ENCODE results near the gene THBS2. TPM values are rescaled to one million over a fixed set of nuclear protein-coding genes. Genes with fewer than 3 reads are reported as not detected.

Gene THBS2
- total and polyA plus RNA-seq, 4 experiments from 2014 or later, result 0.09 to 0.14 TPM; not detected in 2

DNA sequence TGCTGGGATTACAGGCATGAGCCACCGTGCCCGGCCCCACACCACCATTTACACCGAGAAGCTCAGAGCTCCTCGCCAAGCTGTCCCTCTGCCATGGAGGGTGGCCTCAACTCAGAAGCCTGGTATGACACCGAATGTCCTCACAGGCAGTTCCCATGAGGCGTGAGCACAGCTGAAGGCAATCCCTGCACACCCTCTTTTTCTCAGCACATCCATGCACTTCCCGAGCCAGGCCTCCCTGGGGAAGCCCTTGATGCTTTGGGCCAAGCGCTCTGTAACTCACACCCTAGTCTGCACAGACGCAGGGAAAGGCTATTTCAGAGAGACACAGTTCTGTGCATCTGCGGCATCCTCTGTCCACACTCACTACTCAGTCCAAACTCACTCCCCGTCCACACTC, 18.4 kb downstream of the THBS2 start:
- peaks cover 0 to 10% (median 5%) of the 10 kb centered on the region in 8 donors for H3K9me3 Mint-ChIP-seq
- Histone ChIP-seq H3K9me3 (ENCODE audit: control insufficient read depth in 1 of 2, low read length in 2 of 2) (peaks cover 0 to 3% of the 10 kb centered on the region in 2 donors), H3K4me3 (ENCODE audit: low read length in 2 of 2) (no peak overlapping the region), H3K36me3 (ENCODE audit: insufficient read depth, low read length) (no peaks in the 10 kb centered on the region), H3K27me3 (ENCODE audit: insufficient read depth, low read length) (no peaks in the 10 kb centered on the region), H3K27ac (ENCODE audit: low read depth, low read length) (no peak overlapping the region), H3K4me1 (ENCODE audit: insufficient read depth, low read length) (no peaks in the 10 kb centered on the region)
- DNase-seq, result no peak
- no peak overlapping the region for H3K27ac Mint-ChIP-seq
- ChIA-PET POLR2A (ENCODE audit: partially characterized antibody) (no interaction called here), CTCF (ENCODE audit: partially characterized antibody) (no interaction called here)
- H3K27me3 Mint-ChIP-seq, result peaks cover 0 to 3% of the 10 kb centered on the region in 2 donors
- H3K4me3 Mint-ChIP-seq, result no peak overlapping the region
- no peaks in the 10 kb centered on the region for H3K36me3 Mint-ChIP-seq
- peaks cover 0 to 4% (median 0%) of the 10 kb centered on the region in 4 donors for H3K4me1 Mint-ChIP-seq
- intact Hi-C loops (cut with micrococcal nuclease), result no loop called here

- CTCF ChIA-PET (ENCODE audit: partially characterized antibody), result no interaction called here
- POLR2A ChIA-PET (ENCODE audit: partially characterized antibody), result no interaction called here
- Histone ChIP-seq H3K27ac (ENCODE audit: low read depth, low read length) (no peak overlapping the region), H3K4me1 (ENCODE audit: insufficient read depth, low read length) (no peaks in the 10 kb centered on the region), H3K9me3 (ENCODE audit: control insufficient read depth in 1 of 2, low read length in 2 of 2) (peaks cover 0 to 3% of the 10 kb centered on the region in 2 donors), H3K27me3 (ENCODE audit: insufficient read depth, low read length) (no peaks in the 10 kb centered on the region), H3K36me3 (ENCODE audit: insufficient read depth, low read length) (no peaks in the 10 kb centered on the region), H3K4me3 (ENCODE audit: low read length in 2 of 2) (no peak overlapping the region)
- peaks cover 0 to 4% (median 0%) of the 10 kb centered on the region in 4 donors for H3K4me1 Mint-ChIP-seq
- H3K36me3 Mint-ChIP-seq, result no peaks in the 10 kb centered on the region
- H3K4me3 Mint-ChIP-seq, result no peak overlapping the region
- H3K27me3 Mint-ChIP-seq, result peaks cover 0 to 3% of the 10 kb centered on the region in 2 donors
- intact Hi-C loops (cut with micrococcal nuclease), result no loop called here
- no peak overlapping the region for H3K27ac Mint-ChIP-seq
- DNase-seq, result no peak
- H3K9me3 Mint-ChIP-seq, result peaks cover 0 to 10% (median 5%) of the 10 kb centered on the region in 8 donors
These were observed 19.0 kb downstream of the THBS2 start for GRCh38 chr6:169234634-169235033.

DNA sequence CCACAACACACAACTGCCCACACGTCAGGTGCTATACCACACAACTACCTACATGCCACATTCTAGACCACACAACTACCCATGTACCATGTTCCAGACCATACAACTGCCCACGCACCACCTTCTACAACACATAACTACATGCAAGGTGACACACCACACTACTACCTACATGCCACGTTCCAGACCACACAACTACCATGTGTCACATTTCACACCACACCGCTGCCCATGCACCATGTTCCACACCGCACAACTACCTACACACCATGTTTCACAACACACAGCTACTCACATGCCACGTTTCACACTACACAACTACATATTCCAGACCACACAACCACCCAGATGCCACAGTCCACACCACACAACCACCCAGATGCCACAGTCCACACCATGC, 19.8 kb downstream of the THBS2 start:
- Mint-ChIP-seq H3K27ac (no peak overlapping the region), H3K9me3 (peaks cover 0 to 10% (median 5%) of the 10 kb centered on the region in 8 donors), H3K4me3 (peak overlapping the region in 1 of 8 donors; percentile 27), H3K36me3 (no peaks in the 10 kb centered on the region), H3K4me1 (peaks cover 0 to 4% (median 0%) of the 10 kb centered on the region in 4 donors), H3K27me3 (peaks cover 0 to 2% of the 10 kb centered on the region in 2 donors)
- ChIA-PET CTCF (ENCODE audit: partially characterized antibody) (no interaction called here), POLR2A (ENCODE audit: partially characterized antibody) (no interaction called here)
- Histone ChIP-seq H3K36me3 (ENCODE audit: insufficient read depth, low read length) (no peaks in the 10 kb centered on the region), H3K4me1 (ENCODE audit: insufficient read depth, low read length) (no peaks in the 10 kb centered on the region), H3K9me3 (ENCODE audit: control insufficient read depth in 1 of 2, low read length in 2 of 2) (peaks cover 0 to 3% of the 10 kb centered on the region in 2 donors), H3K27me3 (ENCODE audit: insufficient read depth, low read length) (no peaks in the 10 kb centered on the region), H3K4me3 (ENCODE audit: low read length in 2 of 2) (no peak overlapping the region), H3K27ac (ENCODE audit: low read depth, low read length) (no peak overlapping the region)
- intact Hi-C loops (cut with micrococcal nuclease), result no loop called here
- DNase-seq, result no peak

- no peaks in the 10 kb centered on the region for H3K36me3 Mint-ChIP-seq
These were observed 20.5 kb downstream of the THBS2 start for GRCh38 chr6:169233181-169233580.

DNA sequence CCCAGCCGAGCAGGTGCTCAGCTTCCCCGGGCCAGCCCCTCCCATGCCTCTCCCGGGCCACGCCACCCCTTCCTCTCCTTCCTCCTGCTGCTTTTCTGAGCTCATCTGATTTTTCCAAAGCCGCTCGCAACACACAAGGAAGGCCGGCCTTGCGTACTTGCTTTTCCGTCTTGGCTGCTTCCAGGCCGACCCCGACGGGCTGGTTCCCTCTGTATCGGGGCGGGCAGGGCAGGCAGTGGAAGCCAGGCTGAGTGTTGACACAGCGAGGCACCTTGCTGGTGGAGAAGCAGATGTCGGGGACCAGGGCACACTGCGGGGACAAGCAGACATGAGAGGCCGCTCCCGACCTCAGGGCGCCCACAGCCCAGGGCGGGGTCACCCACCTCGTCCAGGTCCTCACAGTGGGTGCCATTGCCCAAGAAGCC, 21.1 kb downstream of the THBS2 start:
- intact Hi-C loops (cut with micrococcal nuclease), result no loop called here
- peaks cover 0 to 4% (median 0%) of the 10 kb centered on the region in 4 donors for H3K4me1 Mint-ChIP-seq

More at GRCh38 chr6:169233181-169233580, 20.5 kb downstream of the THBS2 start:
- H3K4me3 Mint-ChIP-seq, result no peak overlapping the region
- no peaks in the 10 kb centered on the region for H3K27me3 Mint-ChIP-seq
- peaks cover 0 to 4% (median 0%) of the 10 kb centered on the region in 4 donors for H3K4me1 Mint-ChIP-seq
- Histone ChIP-seq H3K27me3 (ENCODE audit: insufficient read depth, low read length) (no peaks in the 10 kb centered on the region), H3K9me3 (ENCODE audit: control insufficient read depth in 1 of 2, low read length in 2 of 2) (peaks cover 0 to 3% of the 10 kb centered on the region in 2 donors), H3K36me3 (ENCODE audit: insufficient read depth, low read length) (no peaks in the 10 kb centered on the region), H3K27ac (ENCODE audit: low read depth, low read length) (no peak overlapping the region), H3K4me3 (ENCODE audit: low read length in 2 of 2) (no peak overlapping the region), H3K4me1 (ENCODE audit: insufficient read depth, low read length) (no peaks in the 10 kb centered on the region)
- POLR2A ChIA-PET (ENCODE audit: partially characterized antibody), result no interaction called here
- peaks cover 0 to 10% (median 5%) of the 10 kb centered on the region in 8 donors for H3K9me3 Mint-ChIP-seq
- CTCF ChIA-PET (ENCODE audit: partially characterized antibody), result no interaction called here
- H3K27ac Mint-ChIP-seq, result no peak overlapping the region
- no peak for DNase-seq
- intact Hi-C loops (cut with micrococcal nuclease), result no loop called here

GRCh38 chr6:169231790-169232506, 21.7 kb downstream of the THBS2 start:
- Histone ChIP-seq H3K4me3 (ENCODE audit: low read length in 2 of 2) (no peak overlapping the region), H3K27me3 (ENCODE audit: insufficient read depth, low read length) (no peaks in the 10 kb centered on the region), H3K9me3 (ENCODE audit: control insufficient read depth in 1 of 2, low read length in 2 of 2) (peaks cover 0 to 3% of the 10 kb centered on the region in 2 donors), H3K4me1 (ENCODE audit: insufficient read depth, low read length) (no peaks in the 10 kb centered on the region), H3K36me3 (ENCODE audit: insufficient read depth, low read length) (no peaks in the 10 kb centered on the region), H3K27ac (ENCODE audit: low read depth, low read length) (no peak overlapping the region)
- intact Hi-C loops (cut with micrococcal nuclease), result no loop called here
- Mint-ChIP-seq H3K4me1 (peaks cover 0 to 4% (median 0%) of the 10 kb centered on the region in 4 donors), H3K9me3 (peaks cover 0 to 10% (median 5%) of the 10 kb centered on the region in 8 donors), H3K27ac (no peak overlapping the region), H3K4me3 (no peak overlapping the region), H3K36me3 (no peaks in the 10 kb centered on the region), H3K27me3 (no peaks in the 10 kb centered on the region)
- CTCF ChIA-PET (ENCODE audit: partially characterized antibody), result no interaction called here
- DNase-seq, result no peak
- POLR2A ChIA-PET (ENCODE audit: partially characterized antibody), result no interaction called here

More for the DNA sequence above, 21.1 kb downstream of the THBS2 start:
- Mint-ChIP-seq H3K27me3 (no peaks in the 10 kb centered on the region), H3K36me3 (no peaks in the 10 kb centered on the region), H3K4me3 (no peak overlapping the region), H3K9me3 (peaks cover 0 to 10% (median 5%) of the 10 kb centered on the region in 8 donors), H3K27ac (no peak overlapping the region)
- no peak for DNase-seq
- H3K4me1 ChIP-seq (ENCODE audit: insufficient read depth, low read length), result no peaks in the 10 kb centered on the region
- H3K36me3 ChIP-seq (ENCODE audit: insufficient read depth, low read length), result no peaks in the 10 kb centered on the region
- POLR2A ChIA-PET (ENCODE audit: partially characterized antibody), result no interaction called here
- no peak overlapping the region for H3K4me3 ChIP-seq (ENCODE audit: low read length in 2 of 2)
- CTCF ChIA-PET (ENCODE audit: partially characterized antibody), result no interaction called here
- H3K27me3 ChIP-seq (ENCODE audit: insufficient read depth, low read length), result no peaks in the 10 kb centered on the region
- H3K9me3 ChIP-seq (ENCODE audit: control insufficient read depth in 1 of 2, low read length in 2 of 2), result peaks cover 0 to 3% of the 10 kb centered on the region in 2 donors
- no peak overlapping the region for H3K27ac ChIP-seq (ENCODE audit: low read depth, low read length)

DNA sequence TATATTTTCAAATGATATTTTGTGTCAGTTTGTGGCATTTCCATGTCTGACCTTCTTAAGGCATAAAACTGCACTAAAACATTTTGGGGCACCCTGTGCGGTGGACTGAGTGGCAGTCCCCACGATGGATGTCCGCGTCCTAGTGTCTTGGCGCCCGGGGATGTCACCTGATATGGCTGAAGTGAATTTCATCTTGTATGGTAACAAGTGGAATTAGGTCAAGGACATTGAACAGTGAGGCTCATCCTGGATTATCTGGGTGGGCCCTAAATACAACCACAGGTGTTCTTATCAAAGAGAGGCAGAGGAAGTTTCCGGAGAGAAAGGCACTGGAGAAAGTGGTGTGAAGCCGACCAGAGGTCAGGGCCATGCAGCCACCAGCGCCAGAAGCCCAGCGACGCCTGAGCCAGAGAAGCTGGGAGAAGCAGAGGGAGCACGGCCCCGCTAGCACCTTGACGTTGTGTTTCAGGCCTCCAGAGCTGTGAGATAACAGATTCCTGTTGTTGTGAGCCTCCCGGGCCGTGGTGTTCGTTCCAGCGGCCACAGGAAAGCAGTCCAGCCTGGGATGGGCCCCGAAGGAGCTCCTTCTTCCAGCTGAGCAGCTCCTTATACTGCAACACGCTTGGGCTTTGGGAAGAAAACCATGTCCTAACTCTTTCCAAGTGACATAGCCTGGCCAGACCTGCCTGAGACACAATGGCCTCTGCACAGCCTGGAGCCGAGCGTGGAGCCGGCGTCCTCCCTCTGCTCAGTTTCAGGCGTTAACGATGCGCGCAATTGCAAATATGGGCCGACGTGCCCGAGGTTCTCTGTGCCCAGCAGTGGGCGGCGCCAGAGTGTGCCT, 22.5 kb downstream of the THBS2 start:
- H3K4me3 ChIP-seq (ENCODE audit: low read length in 2 of 2), result no peak overlapping the region
- no peaks in the 10 kb centered on the region for H3K4me1 ChIP-seq (ENCODE audit: insufficient read depth, low read length)
- peaks cover 0 to 3% of the 10 kb centered on the region in 2 donors for H3K9me3 ChIP-seq (ENCODE audit: control insufficient read depth in 1 of 2, low read length in 2 of 2)
- peaks cover 0 to 4% (median 0%) of the 10 kb centered on the region in 4 donors for H3K4me1 Mint-ChIP-seq
- H3K27me3 ChIP-seq (ENCODE audit: insufficient read depth, low read length), result no peaks in the 10 kb centered on the region
- ChIA-PET CTCF (ENCODE audit: partially characterized antibody) (no interaction called here), POLR2A (ENCODE audit: partially characterized antibody) (no interaction called here)
- H3K36me3 Mint-ChIP-seq, result no peaks in the 10 kb centered on the region
- H3K27me3 Mint-ChIP-seq, result peaks cover 3 to 4% of the 10 kb centered on the region in 2 donors
- no peak overlapping the region for H3K27ac ChIP-seq (ENCODE audit: low read depth, low read length)
- intact Hi-C loops (cut with micrococcal nuclease), result no loop called here
- no peak overlapping the region for H3K27ac Mint-ChIP-seq
- no peak for DNase-seq
- H3K4me3 Mint-ChIP-seq, result no peak overlapping the region
- H3K36me3 ChIP-seq (ENCODE audit: insufficient read depth, low read length), result no peaks in the 10 kb centered on the region
- peaks cover 0 to 10% (median 5%) of the 10 kb centered on the region in 8 donors for H3K9me3 Mint-ChIP-seq
